ENCODE results near the gene DLG2. TPM values are rescaled to one million over a fixed set of nuclear protein-coding genes. Genes with fewer than 3 reads are reported as not detected.
"Not testable (repeated sequence)": the region's sequence is repeated elsewhere in the genome, so short reads cannot be mapped to it uniquely, and the experiment has no call there.

DLG2 gene
- polyA plus RNA-seq, 2 donors = 2.6 to 6.7 TPM

- H3K4me1 ChIP-seq (ENCODE audit: control insufficient read depth in 2 of 2, insufficient read depth in 2 of 2, low read length in 1 of 2) = peaks cover 0 to 2% of the 10 kb centered on the region in 2 donors
- H3K9me3 ChIP-seq (ENCODE audit: control insufficient read depth in 2 of 2, insufficient read depth in 1 of 2, low read depth in 1 of 2, low read length in 1 of 2) = no peaks in the 10 kb centered on the region
- no peaks in the 10 kb centered on the region for H3K27me3 ChIP-seq (ENCODE audit: control insufficient read depth in 1 of 2, insufficient read depth in 2 of 2, low read length in 2 of 2)
- WGBS, 2 donors = 59 to 71% methylated on average over 2 of the region's 2 CpGs
- no peak overlapping the region for H3K27ac ChIP-seq (ENCODE audit: low read depth in 2 of 2, low read length in 1 of 2)
- no peaks in the 10 kb centered on the region for H3K36me3 ChIP-seq (ENCODE audit: control insufficient read depth in 2 of 2, insufficient read depth in 2 of 2, low read length in 1 of 2)
- H3K4me3 ChIP-seq (ENCODE audit: low read depth in 1 of 2, low read length in 2 of 2) = no peak overlapping the region
Measured at GRCh38 chr11:84319863-84320262, 1307.3 kb downstream of the DLG2 start.

- 60 to 63% methylated on average over 15 of the region's 15 CpGs for WGBS, 2 donors
- no peak overlapping the region for H3K4me3 ChIP-seq (ENCODE audit: low read depth in 1 of 2, low read length in 2 of 2)
Measured at GRCh38 chr11:84316866-84317555, 1310.1 kb downstream of the DLG2 start.

GRCh38 chr11:84313830-84314359 lies 1313.2 kb downstream of the DLG2 start:
- Histone ChIP-seq H3K4me3 (ENCODE audit: low read depth in 1 of 2, low read length in 2 of 2) (no peak overlapping the region), H3K27ac (ENCODE audit: low read depth in 2 of 2, low read length in 1 of 2) (no peak overlapping the region), H3K4me1 (ENCODE audit: control insufficient read depth in 2 of 2, insufficient read depth in 2 of 2, low read length in 1 of 2) (peaks cover 0 to 2% of the 10 kb centered on the region in 2 donors), H3K27me3 (ENCODE audit: control insufficient read depth in 1 of 2, insufficient read depth in 2 of 2, low read length in 2 of 2) (no peaks in the 10 kb centered on the region), H3K9me3 (ENCODE audit: control insufficient read depth in 2 of 2, insufficient read depth in 1 of 2, low read depth in 1 of 2, low read length in 1 of 2) (no peaks in the 10 kb centered on the region), H3K36me3 (ENCODE audit: control insufficient read depth in 2 of 2, insufficient read depth in 2 of 2, low read length in 1 of 2) (no peaks in the 10 kb centered on the region)
- WGBS, 2 donors = 73 to 81% methylated on average over 4 of the region's 4 CpGs

More at GRCh38 chr11:84316866-84317555, 1310.1 kb downstream of the DLG2 start:
- peaks cover 0 to 2% of the 10 kb centered on the region in 2 donors for H3K4me1 ChIP-seq (ENCODE audit: control insufficient read depth in 2 of 2, insufficient read depth in 2 of 2, low read length in 1 of 2)
- H3K36me3 ChIP-seq (ENCODE audit: control insufficient read depth in 2 of 2, insufficient read depth in 2 of 2, low read length in 1 of 2) = no peaks in the 10 kb centered on the region
- no peaks in the 10 kb centered on the region for H3K27me3 ChIP-seq (ENCODE audit: control insufficient read depth in 1 of 2, insufficient read depth in 2 of 2, low read length in 2 of 2)
- H3K27ac ChIP-seq (ENCODE audit: low read depth in 2 of 2, low read length in 1 of 2) = no peak overlapping the region
- H3K9me3 ChIP-seq (ENCODE audit: control insufficient read depth in 2 of 2, insufficient read depth in 1 of 2, low read depth in 1 of 2, low read length in 1 of 2) = no peaks in the 10 kb centered on the region

GRCh38 chr11:84310268-84310667 lies 1316.9 kb downstream of the DLG2 start:
- WGBS, 2 donors = 57 to 63% methylated on average over 1 of the region's 1 CpG
- H3K4me3 ChIP-seq (ENCODE audit: low read depth in 1 of 2, low read length in 2 of 2) = no peak overlapping the region

GRCh38 chr11:84308491-84308890 lies 1318.7 kb downstream of the DLG2 start:
- not testable (repeated sequence) for H3K27me3 ChIP-seq (ENCODE audit: control insufficient read depth in 1 of 2, insufficient read depth in 2 of 2, low read length in 2 of 2); H3K9me3 ChIP-seq (ENCODE audit: control insufficient read depth in 2 of 2, insufficient read depth in 1 of 2, low read depth in 1 of 2, low read length in 1 of 2); H3K27ac ChIP-seq (ENCODE audit: low read depth in 2 of 2, low read length in 1 of 2); H3K4me3 ChIP-seq (ENCODE audit: low read depth in 1 of 2, low read length in 2 of 2); H3K36me3 ChIP-seq (ENCODE audit: control insufficient read depth in 2 of 2, insufficient read depth in 2 of 2, low read length in 1 of 2); H3K4me1 ChIP-seq (ENCODE audit: control insufficient read depth in 2 of 2, insufficient read depth in 2 of 2, low read length in 1 of 2)
- 98% methylated on average over 33 of the region's 33 CpGs for WGBS, 2 donors

More at GRCh38 chr11:84310268-84310667, 1316.9 kb downstream of the DLG2 start:
- no peaks in the 10 kb centered on the region for H3K4me1 ChIP-seq (ENCODE audit: control insufficient read depth in 2 of 2, insufficient read depth in 2 of 2, low read length in 1 of 2)
- no peaks in the 10 kb centered on the region for H3K9me3 ChIP-seq (ENCODE audit: control insufficient read depth in 2 of 2, insufficient read depth in 1 of 2, low read depth in 1 of 2, low read length in 1 of 2)
- no peaks in the 10 kb centered on the region for H3K27me3 ChIP-seq (ENCODE audit: control insufficient read depth in 1 of 2, insufficient read depth in 2 of 2, low read length in 2 of 2)
- H3K36me3 ChIP-seq (ENCODE audit: control insufficient read depth in 2 of 2, insufficient read depth in 2 of 2, low read length in 1 of 2) = no peaks in the 10 kb centered on the region
- H3K27ac ChIP-seq (ENCODE audit: low read depth in 2 of 2, low read length in 1 of 2) = no peak overlapping the region

- no peaks in the 10 kb centered on the region for H3K9me3 ChIP-seq (ENCODE audit: control insufficient read depth in 2 of 2, insufficient read depth in 1 of 2, low read depth in 1 of 2, low read length in 1 of 2)
- H3K27me3 ChIP-seq (ENCODE audit: control insufficient read depth in 1 of 2, insufficient read depth in 2 of 2, low read length in 2 of 2) = no peaks in the 10 kb centered on the region
- H3K4me1 ChIP-seq (ENCODE audit: control insufficient read depth in 2 of 2, insufficient read depth in 2 of 2, low read length in 1 of 2) = no peaks in the 10 kb centered on the region
- no peak overlapping the region for H3K27ac ChIP-seq (ENCODE audit: low read depth in 2 of 2, low read length in 1 of 2)
- WGBS, 2 donors = 78 to 82% methylated on average over 1 of the region's 1 CpG
- no peaks in the 10 kb centered on the region for H3K36me3 ChIP-seq (ENCODE audit: control insufficient read depth in 2 of 2, insufficient read depth in 2 of 2, low read length in 1 of 2)
- H3K4me3 ChIP-seq (ENCODE audit: low read depth in 1 of 2, low read length in 2 of 2) = no peak overlapping the region
Measured at GRCh38 chr11:84300092-84300491, 1327.1 kb downstream of the DLG2 start.

GRCh38 chr11:84297570-84297969 lies 1329.6 kb downstream of the DLG2 start:
- H3K4me3 ChIP-seq (ENCODE audit: low read depth in 1 of 2, low read length in 2 of 2) = no peak overlapping the region
- H3K27ac ChIP-seq (ENCODE audit: low read depth in 2 of 2, low read length in 1 of 2) = no peak overlapping the region
- 85 to 86% methylated on average over 2 of the region's 2 CpGs for WGBS, 2 donors
- H3K36me3 ChIP-seq (ENCODE audit: control insufficient read depth in 2 of 2, insufficient read depth in 2 of 2, low read length in 1 of 2) = no peaks in the 10 kb centered on the region
- H3K27me3 ChIP-seq (ENCODE audit: control insufficient read depth in 1 of 2, insufficient read depth in 2 of 2, low read length in 2 of 2) = no peaks in the 10 kb centered on the region
- no peaks in the 10 kb centered on the region for H3K9me3 ChIP-seq (ENCODE audit: control insufficient read depth in 2 of 2, insufficient read depth in 1 of 2, low read depth in 1 of 2, low read length in 1 of 2)
- no peaks in the 10 kb centered on the region for H3K4me1 ChIP-seq (ENCODE audit: control insufficient read depth in 2 of 2, insufficient read depth in 2 of 2, low read length in 1 of 2)

- no peak overlapping the region for H3K27ac ChIP-seq (ENCODE audit: low read depth in 2 of 2, low read length in 1 of 2)
- H3K9me3 ChIP-seq (ENCODE audit: control insufficient read depth in 2 of 2, insufficient read depth in 1 of 2, low read depth in 1 of 2, low read length in 1 of 2) = no peaks in the 10 kb centered on the region
- H3K27me3 ChIP-seq (ENCODE audit: control insufficient read depth in 1 of 2, insufficient read depth in 2 of 2, low read length in 2 of 2) = no peaks in the 10 kb centered on the region
- 75 to 80% methylated on average over 4 of the region's 4 CpGs for WGBS, 2 donors
- no peaks in the 10 kb centered on the region for H3K4me1 ChIP-seq (ENCODE audit: control insufficient read depth in 2 of 2, insufficient read depth in 2 of 2, low read length in 1 of 2)
- no peaks in the 10 kb centered on the region for H3K36me3 ChIP-seq (ENCODE audit: control insufficient read depth in 2 of 2, insufficient read depth in 2 of 2, low read length in 1 of 2)
- no peak overlapping the region for H3K4me3 ChIP-seq (ENCODE audit: low read depth in 1 of 2, low read length in 2 of 2)
Measured at GRCh38 chr11:84295815-84296214, 1331.3 kb downstream of the DLG2 start.

GRCh38 chr11:84292955-84293354 lies 1334.2 kb downstream of the DLG2 start:
- Histone ChIP-seq H3K4me1 (ENCODE audit: control insufficient read depth in 2 of 2, insufficient read depth in 2 of 2, low read length in 1 of 2) (no peaks in the 10 kb centered on the region), H3K27ac (ENCODE audit: low read depth in 2 of 2, low read length in 1 of 2) (no peak overlapping the region), H3K27me3 (ENCODE audit: control insufficient read depth in 1 of 2, insufficient read depth in 2 of 2, low read length in 2 of 2) (no peaks in the 10 kb centered on the region), H3K36me3 (ENCODE audit: control insufficient read depth in 2 of 2, insufficient read depth in 2 of 2, low read length in 1 of 2) (no peaks in the 10 kb centered on the region), H3K4me3 (ENCODE audit: low read depth in 1 of 2, low read length in 2 of 2) (no peak overlapping the region), H3K9me3 (ENCODE audit: control insufficient read depth in 2 of 2, insufficient read depth in 1 of 2, low read depth in 1 of 2, low read length in 1 of 2) (no peaks in the 10 kb centered on the region)
- WGBS, 2 donors = 81 to 82% methylated on average over 2 of the region's 2 CpGs

GRCh38 chr11:84292006-84292405 lies 1335.1 kb downstream of the DLG2 start:
- Histone ChIP-seq H3K27ac (ENCODE audit: low read depth in 2 of 2, low read length in 1 of 2) (no peak overlapping the region), H3K4me1 (ENCODE audit: control insufficient read depth in 2 of 2, insufficient read depth in 2 of 2, low read length in 1 of 2) (no peaks in the 10 kb centered on the region), H3K9me3 (ENCODE audit: control insufficient read depth in 2 of 2, insufficient read depth in 1 of 2, low read depth in 1 of 2, low read length in 1 of 2) (no peaks in the 10 kb centered on the region), H3K4me3 (ENCODE audit: low read depth in 1 of 2, low read length in 2 of 2) (no peak overlapping the region), H3K27me3 (ENCODE audit: control insufficient read depth in 1 of 2, insufficient read depth in 2 of 2, low read length in 2 of 2) (no peaks in the 10 kb centered on the region), H3K36me3 (ENCODE audit: control insufficient read depth in 2 of 2, insufficient read depth in 2 of 2, low read length in 1 of 2) (no peaks in the 10 kb centered on the region)
- 63 to 66% methylated on average over 4 of the region's 4 CpGs for WGBS, 2 donors
